Activated naive CD4-positive, alpha-beta T cell treated with anti-CD3 and anti-CD28 coated beads, Interleukin-2, amount 10 ng/mL, durations not matched to agents 7 days and 5 days (primary cell): Measurements from ENCODE around the gene CRP.

ENCODE experiments used
- CTCF ChIA-PET: fragments of 350-600 bp; sonication (Branson Sonifier 250); formaldehyde crosslinking; loops from one replicate; lab custom pipeline; 2021; ENCODE audit warnings: antibody characterized with exemption; lab: Charles Lee
- DNase-seq: peaks from one replicate; pipeline ENCODE4 v3.0.0-alpha.2; 2020
- H3K27ac Mint-ChIP-seq: one replicate; pipeline ENCODE4 v1.8.0; 2021; ENCODE audit warnings: mild to moderate bottlenecking, moderate library complexity, mixed read lengths
- H3K27me3 Mint-ChIP-seq: one replicate; pipeline ENCODE4 v1.8.0; 2021; ENCODE audit warnings: mild to moderate bottlenecking, mixed read lengths
- H3K36me3 Mint-ChIP-seq: one replicate; pipeline ENCODE4 v1.8.0; 2021; ENCODE audit warnings: mixed read lengths
- H3K4me1 Mint-ChIP-seq: one replicate; pipeline ENCODE4 v1.8.0; 2021; ENCODE audit warnings: mixed read lengths
- H3K4me3 Mint-ChIP-seq: one replicate; pipeline ENCODE4 v1.8.0; 2021; ENCODE audit warnings: mild to moderate bottlenecking, moderate library complexity, mixed read lengths
- H3K9me3 Mint-ChIP-seq: one replicate; pipeline ENCODE4 v1.8.0; 2021; ENCODE audit warnings: mixed read lengths

Gene CRP

DNA sequence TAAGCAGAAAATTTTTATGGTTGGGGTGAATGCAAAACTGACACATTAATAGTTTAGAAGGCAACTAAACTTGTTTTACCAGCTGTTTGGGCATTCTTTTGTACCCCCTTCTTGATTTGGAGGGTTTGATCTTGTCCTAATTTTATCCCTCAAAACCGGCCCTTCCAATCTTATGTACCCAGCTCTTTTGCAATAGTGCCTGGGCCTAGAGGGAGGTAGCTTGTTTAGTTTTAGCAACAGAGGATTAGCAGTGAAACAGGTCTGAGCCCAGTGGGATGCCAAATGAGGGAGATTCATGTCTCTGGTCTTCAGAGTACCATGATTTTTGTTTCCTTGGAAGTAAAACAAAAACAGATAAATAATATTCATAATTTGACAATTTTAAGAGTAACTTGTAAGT, 45.1 kb downstream of the CRP start:
- Mint-ChIP-seq H3K27me3 (peaks cover 6% of the 10 kb centered on the region), H3K27ac (no peak overlapping the region), H3K36me3 (no peaks in the 10 kb centered on the region), H3K9me3 (no peaks in the 10 kb centered on the region), H3K4me1 (no peaks in the 10 kb centered on the region), H3K4me3 (no peak overlapping the region)
- DNase-seq = no peak
- CTCF ChIA-PET = interaction anchor here (0.6 kb wide), 1 partner anchor 24 kb away, joined by 3 read pairs; no protein-coding TSS in a partner anchor

DNA sequence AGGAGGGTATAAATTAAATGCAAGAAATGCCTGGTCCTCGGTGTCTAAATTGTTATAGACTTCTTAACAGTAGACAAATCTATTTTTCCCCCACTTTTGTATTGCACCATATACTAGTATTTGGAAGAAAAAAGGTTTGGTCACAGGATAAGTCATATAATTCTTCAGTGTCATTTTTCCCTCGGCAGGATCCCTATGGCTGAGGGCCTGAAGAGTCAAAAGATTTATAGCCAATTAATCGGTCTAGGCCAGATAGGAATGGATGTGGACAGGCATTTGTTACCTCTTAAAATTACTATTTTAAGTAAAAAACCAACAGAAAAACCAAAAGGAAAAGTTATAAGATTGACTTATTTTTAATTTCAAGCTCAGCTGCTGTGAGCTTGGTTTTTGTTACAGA, 45.6 kb downstream of the CRP start:
- Mint-ChIP-seq H3K27me3 (peaks cover 6% of the 10 kb centered on the region), H3K4me1 (no peaks in the 10 kb centered on the region), H3K36me3 (no peaks in the 10 kb centered on the region), H3K27ac (no peak overlapping the region), H3K9me3 (no peaks in the 10 kb centered on the region), H3K4me3 (no peak overlapping the region)
- CTCF ChIA-PET = interaction anchor here (0.6 kb wide), 1 partner anchor 25 kb away, joined by 3 read pairs; no protein-coding TSS in a partner anchor
- DNase-seq = no peak

DNA sequence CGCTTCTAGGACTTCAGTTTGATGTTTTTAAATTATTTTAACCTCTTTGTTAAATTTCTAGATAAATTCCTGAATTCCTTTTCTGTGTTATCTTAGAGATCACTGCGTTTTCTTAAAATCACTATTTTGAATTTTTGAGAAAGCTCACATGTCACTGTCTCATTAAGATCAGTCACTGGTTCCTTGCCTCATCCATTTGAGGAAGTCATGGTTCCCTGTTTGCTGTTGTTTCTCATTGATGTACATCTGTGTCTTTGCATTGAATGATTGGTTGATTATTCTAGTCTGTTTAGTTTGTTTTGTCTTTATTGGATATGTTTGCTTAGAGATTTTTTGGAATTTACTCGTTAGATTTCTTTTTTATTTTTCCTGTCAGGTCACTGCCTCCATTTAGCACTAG, 50.1 kb downstream of the CRP start:
- H3K4me1 Mint-ChIP-seq = no peaks in the 10 kb centered on the region
- no peak overlapping the region for H3K4me3 Mint-ChIP-seq
- H3K9me3 Mint-ChIP-seq = no peaks in the 10 kb centered on the region
- H3K36me3 Mint-ChIP-seq = no peaks in the 10 kb centered on the region
- CTCF ChIA-PET = no interaction called here
- H3K27ac Mint-ChIP-seq = no peak overlapping the region
- peaks cover 4% of the 10 kb centered on the region for H3K27me3 Mint-ChIP-seq
- DNase-seq = no peak

DNA sequence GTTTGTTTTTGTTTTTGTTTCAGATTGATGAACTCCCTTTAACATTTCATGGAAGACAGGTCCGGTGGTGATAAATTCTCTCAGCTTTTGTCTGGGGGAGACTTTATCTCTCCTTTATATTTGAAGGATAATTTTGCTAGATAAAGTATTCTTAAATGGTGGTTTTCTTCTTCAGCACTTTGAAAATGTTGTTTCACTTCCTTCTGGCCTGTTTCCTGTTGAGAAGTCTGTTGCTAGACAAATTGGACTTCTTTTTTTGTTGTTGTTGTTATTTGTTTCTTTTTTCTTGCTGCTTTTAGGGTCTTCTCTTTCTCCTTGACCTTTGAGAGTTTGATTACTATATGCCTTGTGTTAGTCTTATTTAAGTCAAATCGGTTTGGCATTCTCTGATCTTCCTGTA, 50.8 kb downstream of the CRP start:
- H3K36me3 Mint-ChIP-seq = no peaks in the 10 kb centered on the region
- H3K4me1 Mint-ChIP-seq = no peaks in the 10 kb centered on the region
- H3K9me3 Mint-ChIP-seq = no peaks in the 10 kb centered on the region
- no peak overlapping the region for H3K27ac Mint-ChIP-seq
- DNase-seq = no peak
- H3K4me3 Mint-ChIP-seq = no peak overlapping the region
- CTCF ChIA-PET = no interaction called here
- H3K27me3 Mint-ChIP-seq = peaks cover 4% of the 10 kb centered on the region
